HK-2 (cell line): ENCODE data around the gene DOCK4.

Experiments
- DNase-seq: peaks from one replicate; pipeline ENCODE4 v3.0.0-alpha.2; 2018; ENCODE audit not compliant: unreplicated experiment

Gene DOCK4

GRCh38 chr7:112214883-112215282 lies 8.7 kb upstream of the DOCK4 start:
- DNase-seq: no peak

DNA sequence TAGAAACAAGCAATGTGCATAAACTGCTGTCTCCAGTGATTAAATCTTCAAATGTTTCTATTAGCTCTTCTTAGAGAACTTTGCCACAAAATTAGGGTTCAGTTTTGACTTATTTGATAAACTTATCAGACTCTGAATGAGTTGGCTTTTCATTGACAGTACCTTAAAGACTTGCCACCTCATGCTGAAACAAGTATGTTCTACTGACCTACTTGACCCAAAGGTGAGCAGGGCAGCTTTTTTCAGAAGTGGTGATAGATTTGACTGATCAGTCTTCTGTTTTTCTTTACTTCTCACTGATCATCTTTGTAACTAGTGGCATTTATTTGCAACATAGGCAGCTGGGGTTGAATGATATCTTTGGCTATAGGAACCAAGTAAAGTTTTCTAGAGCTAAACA lies 8.1 kb upstream of the DOCK4 start:
- DNase-seq: no peak

- no peak for DNase-seq
Observed at GRCh38 chr7:112213735-112214134, 7.5 kb upstream of the DOCK4 start.

GRCh38 chr7:112212571-112212970 lies 6.4 kb upstream of the DOCK4 start:
- DNase-seq: no peak

DNA sequence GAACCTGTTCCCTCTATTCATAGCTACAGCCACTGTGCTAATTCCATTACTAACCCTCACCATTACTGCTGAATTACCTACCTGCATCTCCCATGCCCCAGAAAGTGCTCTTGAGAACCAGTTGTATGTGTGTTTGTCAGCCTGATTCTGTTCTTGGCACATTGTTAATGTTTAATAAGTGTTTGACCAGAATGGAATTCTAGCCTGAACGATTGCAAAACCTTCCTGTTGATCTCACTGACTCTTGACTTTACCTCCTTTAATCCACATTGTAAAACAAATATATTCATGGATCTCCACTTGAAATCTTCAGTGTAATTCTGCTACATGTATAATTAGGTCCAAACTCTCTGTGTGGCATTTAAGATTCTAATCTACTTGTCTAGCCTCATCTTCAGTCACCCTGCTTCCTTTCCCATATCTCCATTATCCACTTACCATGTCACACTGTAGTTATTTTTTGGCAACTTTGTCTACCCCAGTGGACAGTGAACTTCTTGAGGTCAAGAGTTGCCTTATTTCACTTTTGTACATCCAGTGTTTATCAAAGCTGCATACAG lies 5.2 kb upstream of the DOCK4 start:
- DNase-seq: no peak

DNA sequence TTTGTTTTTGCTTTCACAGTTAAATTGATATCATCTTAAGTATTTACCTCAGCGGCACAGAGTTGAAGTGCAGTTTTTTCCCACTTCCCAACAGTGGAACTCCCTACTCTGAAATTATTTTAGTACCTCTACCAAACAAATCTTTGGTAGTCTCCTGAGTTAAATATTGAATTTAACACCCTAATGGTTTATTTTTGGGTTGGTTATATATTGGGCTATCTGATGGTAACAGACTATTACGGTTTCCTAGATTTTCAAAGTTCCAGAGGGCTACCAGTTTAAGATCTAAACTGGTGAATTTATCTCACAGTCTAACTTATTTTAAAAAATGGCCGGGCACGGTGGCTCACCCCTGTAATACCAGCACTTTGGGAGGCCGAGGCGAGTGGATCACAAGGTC lies 1.6 kb upstream of the DOCK4 start:
- DNase-seq: no peak

- peak; percentile 32 for DNase-seq
Observed at GRCh38 chr7:112206991-112207592, 893 bp upstream of the DOCK4 start.

DNA sequence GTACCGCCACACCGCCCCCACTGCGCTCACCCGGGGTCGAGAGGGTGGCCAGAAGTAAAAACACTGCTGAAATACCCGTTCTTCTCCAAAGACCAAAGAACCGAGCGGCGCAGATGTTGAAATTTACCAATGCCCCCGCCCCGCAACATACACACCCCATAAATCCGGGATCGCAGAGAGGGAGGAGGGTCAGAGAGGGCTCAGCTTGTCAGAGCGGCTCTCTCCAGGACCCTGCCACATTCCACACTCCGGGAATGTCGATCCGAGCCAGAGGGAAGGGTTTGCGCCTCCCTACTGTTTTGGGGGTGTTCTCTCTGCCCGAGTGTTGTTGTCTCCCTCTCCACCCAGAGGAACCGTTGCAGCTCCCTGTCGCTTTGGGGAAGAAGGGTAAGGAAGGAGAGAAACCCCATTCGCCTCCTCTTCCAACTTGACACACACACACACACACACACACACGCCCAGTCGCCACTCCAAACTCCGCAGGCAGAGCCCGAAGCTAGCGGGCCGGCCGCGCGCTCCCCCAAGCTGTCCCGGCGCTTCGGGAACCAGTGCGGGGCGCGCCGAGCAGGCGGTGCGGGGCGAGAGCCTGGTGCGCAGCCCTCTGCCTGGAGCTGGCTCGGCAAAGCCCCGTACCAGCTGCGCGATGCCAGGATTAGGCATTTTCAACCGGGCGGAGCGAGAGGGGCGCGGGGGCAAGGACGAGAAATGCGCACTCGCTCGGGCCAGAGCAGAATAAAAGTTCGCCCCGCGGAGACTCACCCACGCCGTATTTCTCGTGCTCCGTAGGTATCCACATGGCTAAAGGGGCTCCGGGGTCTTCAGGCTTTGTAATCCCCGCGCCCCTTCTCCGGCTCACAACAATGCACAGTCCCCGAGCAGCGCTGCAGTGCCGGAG lies 609 bp downstream of the DOCK4 start:
- peak; percentile 70 for DNase-seq

DNA sequence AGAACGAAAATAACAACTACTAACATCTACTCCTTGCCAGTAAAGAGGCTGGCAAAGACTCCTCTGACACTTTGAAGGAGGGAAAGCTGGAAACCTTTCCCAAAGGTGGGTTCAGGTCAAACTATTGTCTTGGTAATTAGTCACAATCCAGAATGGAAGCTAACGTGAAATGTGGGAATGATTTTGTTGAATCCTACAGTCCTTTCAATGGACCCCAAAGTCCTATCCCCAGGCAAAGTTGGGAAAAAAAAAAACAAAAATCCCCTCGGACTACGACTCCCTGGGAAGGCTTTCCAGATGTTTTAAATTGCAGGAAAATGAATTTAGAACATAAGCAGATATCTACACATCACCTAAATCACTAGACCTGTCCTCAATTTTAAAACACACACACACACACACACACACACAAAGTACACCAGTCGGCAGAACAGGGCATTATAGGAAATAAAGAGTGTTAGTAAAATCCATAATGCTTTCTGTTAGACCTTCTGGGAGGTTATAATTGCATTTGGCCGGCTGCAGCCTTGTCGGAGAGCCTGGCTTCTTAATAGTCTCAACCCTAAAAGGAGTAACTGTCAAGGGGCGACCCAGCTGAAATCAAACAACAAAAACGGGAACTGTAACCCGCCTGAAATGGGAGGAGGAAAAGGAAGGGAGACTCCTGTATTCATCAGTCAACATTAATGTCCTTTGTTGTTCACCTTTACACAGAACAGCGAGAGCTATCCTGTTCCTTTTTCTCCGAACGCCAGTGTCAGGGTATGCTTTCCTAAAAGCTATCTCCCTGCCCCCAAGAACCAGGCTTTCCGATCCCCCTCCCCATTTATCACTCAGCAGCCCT lies 1.5 kb downstream of the DOCK4 start:
- DNase-seq: no peak

GRCh38 chr7:112203365-112203739 lies 2.8 kb downstream of the DOCK4 start:
- DNase-seq: no peak

DNA sequence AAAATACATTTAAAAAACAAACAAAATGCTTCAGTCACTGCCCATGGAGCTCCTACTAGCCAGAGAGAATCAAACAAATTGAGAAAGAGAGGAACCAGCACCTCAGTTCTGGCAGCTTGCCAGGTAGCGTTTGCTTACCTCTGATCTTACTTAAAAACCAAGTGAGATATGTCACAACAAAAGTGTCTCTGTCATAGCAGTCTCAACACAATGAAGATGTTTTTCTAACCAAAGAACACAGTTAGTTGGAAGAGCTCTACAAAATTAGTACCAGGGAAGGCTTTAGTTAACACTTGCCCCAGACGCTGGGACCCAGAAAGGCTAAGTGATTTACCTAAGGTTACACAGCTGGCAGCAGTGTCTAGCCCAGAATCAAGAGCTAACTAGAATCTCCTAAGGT lies 3.4 kb downstream of the DOCK4 start:
- no peak for DNase-seq

DNA sequence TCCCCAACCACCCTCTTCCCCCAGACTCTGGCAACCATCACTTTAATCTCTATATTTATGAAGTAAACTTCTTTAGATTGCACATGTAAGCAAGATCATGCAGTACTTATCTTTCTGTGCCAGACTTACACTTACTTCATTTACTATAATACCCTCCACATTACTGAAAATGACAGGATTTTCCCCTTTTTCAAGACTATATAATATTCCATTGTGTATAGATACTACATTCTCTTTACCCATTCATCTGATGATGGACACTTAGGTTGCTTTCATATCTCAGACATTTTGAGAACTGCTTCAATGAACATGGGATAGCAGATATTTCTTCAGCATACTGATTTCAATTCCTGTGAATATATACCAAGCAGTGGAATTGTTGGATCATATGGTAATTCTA lies 4.4 kb downstream of the DOCK4 start:
- DNase-seq: no peak

DNA sequence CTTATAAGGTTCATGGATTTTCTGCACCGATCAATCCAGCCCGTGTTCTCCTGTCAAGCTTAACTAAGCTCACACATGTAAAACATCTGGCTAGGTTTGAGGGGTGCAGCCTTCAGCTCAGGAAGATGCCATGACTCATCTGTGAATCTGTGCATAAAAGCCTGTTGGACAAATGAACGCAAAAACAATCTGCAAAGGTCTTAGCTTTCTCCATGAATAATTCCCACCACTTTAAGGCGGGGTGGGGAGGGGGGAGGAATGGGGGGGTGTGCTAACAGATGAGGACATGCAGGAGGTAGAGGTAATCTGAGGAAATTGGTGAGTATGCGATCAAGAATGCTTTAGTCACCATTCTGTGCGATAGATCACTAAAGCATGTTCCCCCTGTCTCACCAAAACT lies 4.8 kb downstream of the DOCK4 start:
- no peak for DNase-seq

DNA sequence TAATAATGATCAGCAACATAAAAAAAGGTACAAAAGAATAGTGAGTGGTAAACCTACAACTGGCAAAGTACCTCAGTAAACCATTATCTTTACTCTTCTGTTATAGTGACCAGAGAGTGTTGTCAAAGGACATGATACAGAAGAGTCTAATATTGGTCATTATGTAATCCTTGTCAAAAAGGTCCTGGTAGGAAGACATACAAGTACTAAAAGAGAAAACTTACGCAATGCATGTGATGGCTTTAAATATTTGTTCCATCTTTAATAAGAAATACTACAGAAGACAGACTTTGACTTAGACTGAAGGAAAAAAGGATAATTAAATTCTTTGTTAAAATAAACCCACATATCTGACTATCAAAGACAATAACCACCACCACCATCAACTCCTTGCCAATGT lies 6.5 kb downstream of the DOCK4 start:
- DNase-seq: no peak

DNA sequence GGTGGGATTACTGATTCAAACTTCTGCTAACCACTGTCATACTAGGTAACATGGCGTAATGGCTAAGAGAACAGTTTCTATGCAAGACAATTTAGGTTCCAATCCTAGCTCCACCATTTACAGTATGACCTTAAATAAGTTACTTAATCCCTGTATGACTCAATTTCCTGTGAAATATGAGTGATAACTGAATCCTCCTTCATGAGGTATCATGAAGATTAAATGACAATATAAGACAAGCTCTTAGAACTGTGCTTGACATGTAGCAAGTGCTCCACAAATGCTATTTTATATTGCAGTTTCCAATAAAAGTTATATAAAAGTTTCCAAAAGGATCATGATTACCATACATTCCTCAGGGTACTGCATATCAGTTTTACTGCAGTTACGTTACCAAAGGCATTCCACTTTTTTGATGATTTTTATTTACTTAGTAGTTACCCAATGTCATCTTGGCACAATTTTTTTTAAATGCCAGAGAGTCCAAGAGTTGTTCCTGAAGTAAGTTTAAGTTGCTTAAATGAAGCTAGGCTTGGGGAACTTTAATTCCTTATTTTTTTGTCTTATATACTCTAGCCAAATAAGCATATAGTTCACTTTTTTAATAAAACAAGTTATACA lies 7.1 kb downstream of the DOCK4 start:
- DNase-seq: no peak

- no peak for DNase-seq
Observed at GRCh38 chr7:112197322-112197721, 8.9 kb downstream of the DOCK4 start.

- DNase-seq: no peak
Observed at GRCh38 chr7:112195717-112196116, 10.5 kb downstream of the DOCK4 start.

DNA sequence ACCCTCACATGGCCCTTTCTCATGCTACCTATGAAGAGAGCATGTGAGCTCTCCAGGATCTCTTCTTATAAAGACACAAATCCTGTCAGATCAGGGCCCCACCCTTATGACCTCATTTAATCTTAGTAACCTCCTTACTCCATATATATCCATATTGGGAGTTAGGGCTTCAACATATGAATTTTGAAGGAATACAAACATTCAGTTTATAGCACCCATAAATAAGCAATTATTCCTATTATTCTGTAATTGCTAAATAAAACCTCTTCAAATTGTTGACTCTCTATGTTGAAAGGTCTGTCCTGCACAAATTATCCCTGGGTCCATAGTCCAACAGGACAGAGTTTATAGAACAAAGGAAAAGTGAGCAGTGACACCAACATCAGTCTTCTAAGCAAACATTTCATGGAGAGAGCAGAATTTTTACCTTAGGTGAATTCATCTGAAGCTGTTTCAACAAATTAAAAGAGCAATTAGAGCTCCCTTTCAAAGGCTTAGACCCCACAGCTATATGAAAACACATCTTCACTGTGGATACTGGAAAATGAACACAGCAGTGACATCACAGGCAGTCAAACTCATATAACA lies 12.2 kb downstream of the DOCK4 start:
- DNase-seq: no peak

DNA sequence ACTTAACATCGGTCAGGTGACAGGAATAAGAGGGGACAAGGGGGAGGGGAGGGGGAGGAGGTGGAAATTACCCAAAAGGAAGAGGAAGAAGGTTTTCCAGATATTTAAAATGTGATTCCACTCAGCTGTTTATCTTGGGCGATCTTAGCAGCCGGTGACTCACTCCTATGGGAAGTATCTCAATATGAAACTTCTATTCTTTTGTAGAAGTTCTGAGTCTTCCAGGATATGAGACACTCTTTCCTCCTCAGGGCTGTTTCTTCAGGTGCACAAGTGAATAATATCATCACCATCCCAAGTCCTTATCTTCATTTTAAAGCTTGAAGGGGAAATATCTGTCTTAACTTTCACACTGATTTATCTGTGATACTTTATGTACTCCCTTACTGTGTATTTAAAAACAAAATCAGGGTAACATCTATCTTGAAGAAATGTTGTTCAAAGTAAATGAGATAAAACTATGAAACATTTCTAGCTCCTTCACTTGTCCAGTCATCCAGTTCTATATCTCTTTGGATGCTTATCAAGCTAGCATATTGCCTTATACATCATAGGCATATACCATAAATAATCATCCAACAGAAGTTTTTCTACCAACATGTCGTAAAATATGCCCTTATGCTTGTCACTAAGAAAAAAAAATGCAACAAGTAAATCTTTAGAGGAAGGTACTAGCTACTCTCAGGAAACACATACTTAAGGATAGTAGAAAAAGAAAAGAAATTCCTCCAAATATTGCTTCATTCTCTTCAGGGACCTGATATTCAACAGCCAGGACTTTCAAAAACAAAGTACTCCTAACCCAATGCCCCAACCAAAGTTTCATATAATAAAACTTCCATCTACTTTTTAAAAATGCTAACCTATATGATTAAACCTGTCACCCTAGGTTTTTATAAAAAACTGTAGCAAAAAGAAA lies 13.7 kb downstream of the DOCK4 start:
- no peak for DNase-seq

GRCh38 chr7:112190120-112190519 lies 16.1 kb downstream of the DOCK4 start:
- DNase-seq: no peak
